Measurements from ENCODE around the gene C1orf116.

Gene C1orf116

DNA sequence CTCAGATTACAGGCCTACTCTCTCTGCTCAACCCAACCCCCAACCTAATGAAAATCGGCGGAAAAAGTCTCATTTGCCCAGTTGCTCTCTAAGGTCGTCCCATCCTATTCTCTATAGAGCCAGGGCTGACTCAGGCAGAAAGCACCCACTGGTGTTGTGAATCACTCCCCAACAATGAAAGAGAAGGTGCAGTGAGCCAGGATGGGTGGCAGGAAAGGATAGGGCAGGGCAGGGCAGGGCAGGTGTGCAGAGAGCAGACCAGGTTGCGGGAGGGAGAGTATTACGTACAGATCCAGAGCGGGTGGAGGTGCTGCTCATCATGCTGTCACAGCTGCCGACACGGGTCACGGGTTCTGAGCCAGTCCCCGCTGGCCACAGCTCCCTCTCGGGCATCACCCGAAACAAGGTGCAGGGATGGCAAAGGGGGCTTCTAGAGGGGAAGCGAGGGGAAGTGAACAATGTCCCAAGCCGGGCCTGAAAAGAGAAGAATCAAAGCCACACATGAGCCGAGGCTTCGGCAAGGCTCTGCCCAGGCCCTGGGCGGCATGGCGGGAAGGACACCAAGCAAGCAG is 5.3 kb downstream of the C1orf116 start:
- DNase-seq (ENCODE audit: low read depth): no peak
- H3K4me3 ChIP-seq (ENCODE audit: control insufficient read depth, low read depth, low read length): no peak overlapping the region

DNA sequence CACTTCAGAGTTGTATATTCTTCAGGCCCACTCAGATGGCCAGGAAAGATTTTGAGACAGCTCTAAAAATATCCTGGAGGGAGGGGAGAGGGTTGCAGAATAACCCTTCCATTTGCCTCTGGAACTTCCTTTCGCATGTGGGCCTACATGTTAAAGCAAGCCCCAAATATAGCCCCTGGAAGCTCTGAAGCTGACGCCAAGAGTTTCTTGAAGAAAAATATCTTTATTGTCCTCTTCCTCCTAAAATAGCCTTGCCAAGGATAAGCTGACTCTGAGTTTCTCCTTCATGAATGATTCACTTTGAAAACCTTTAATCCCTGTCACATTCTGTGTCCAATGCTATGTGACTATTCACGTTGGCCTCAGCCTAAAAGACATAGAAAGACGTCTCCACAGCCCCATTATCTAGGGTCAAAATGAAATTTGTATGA is 6.4 kb downstream of the C1orf116 start:
- H3K4me3 ChIP-seq (ENCODE audit: control insufficient read depth, low read depth, low read length): no peak overlapping the region
- TF ChIP-seq, protein P1, sequence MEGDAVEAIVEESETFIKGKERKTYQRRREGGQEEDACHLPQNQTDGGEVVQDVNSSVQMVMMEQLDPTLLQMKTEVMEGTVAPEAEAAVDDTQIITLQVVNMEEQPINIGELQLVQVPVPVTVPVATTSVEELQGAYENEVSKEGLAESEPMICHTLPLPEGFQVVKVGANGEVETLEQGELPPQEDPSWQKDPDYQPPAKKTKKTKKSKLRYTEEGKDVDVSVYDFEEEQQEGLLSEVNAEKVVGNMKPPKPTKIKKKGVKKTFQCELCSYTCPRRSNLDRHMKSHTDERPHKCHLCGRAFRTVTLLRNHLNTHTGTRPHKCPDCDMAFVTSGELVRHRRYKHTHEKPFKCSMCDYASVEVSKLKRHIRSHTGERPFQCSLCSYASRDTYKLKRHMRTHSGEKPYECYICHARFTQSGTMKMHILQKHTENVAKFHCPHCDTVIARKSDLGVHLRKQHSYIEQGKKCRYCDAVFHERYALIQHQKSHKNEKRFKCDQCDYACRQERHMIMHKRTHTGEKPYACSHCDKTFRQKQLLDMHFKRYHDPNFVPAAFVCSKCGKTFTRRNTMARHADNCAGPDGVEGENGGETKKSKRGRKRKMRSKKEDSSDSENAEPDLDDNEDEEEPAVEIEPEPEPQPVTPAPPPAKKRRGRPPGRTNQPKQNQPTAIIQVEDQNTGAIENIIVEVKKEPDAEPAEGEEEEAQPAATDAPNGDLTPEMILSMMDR (IDR thresholded peaks at IDR 0.05; ENCODE audit: control insufficient read depth, insufficient read depth, low read depth, low read length, missing control alignments): no peak
- no peak for DNase-seq (ENCODE audit: low read depth)

More for the DNA sequence above, 5.3 kb downstream of the C1orf116 start:
- TF ChIP-seq, protein P1 (IDR thresholded peaks at IDR 0.05; ENCODE audit: control insufficient read depth, insufficient read depth, low read depth, low read length, missing control alignments): no peak

DNA sequence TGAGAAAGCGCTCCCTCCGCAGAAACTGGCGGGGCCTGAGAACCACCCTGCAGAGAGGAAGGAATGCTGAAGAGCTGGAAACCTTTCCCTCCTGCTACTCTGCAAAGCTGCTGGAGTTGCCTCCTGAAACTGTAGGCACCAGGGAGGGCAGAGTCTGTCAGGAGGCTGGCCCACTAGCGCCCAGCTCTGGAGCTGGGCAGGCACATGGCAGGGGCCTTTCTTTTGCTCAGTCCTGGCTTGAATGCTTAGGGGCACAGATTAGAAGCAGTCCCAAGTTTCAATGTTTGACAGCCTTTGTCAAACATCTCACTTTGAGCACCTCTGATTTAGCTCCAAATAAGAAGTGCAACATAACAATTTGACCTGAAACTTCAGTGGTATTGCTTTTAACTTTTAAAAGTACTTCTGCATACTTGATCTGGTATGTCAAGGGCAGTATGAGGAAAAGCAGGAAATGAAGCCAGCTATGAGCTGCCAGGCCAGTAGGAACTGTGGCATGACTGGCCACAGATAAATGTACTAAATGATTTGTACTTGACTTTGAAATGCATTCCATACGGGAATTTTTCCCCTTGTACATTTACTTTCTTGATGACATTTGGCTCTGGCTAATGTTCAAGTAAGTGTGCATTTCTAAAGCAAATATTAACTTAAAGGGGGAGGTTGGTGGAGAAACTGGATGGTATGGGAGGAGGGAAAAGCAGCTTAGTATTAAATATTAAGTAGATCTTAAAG is 7.2 kb downstream of the C1orf116 start:
- no peak for DNase-seq (ENCODE audit: low read depth)
- no peak overlapping the region for H3K4me3 ChIP-seq (ENCODE audit: control insufficient read depth, low read depth, low read length)

DNA sequence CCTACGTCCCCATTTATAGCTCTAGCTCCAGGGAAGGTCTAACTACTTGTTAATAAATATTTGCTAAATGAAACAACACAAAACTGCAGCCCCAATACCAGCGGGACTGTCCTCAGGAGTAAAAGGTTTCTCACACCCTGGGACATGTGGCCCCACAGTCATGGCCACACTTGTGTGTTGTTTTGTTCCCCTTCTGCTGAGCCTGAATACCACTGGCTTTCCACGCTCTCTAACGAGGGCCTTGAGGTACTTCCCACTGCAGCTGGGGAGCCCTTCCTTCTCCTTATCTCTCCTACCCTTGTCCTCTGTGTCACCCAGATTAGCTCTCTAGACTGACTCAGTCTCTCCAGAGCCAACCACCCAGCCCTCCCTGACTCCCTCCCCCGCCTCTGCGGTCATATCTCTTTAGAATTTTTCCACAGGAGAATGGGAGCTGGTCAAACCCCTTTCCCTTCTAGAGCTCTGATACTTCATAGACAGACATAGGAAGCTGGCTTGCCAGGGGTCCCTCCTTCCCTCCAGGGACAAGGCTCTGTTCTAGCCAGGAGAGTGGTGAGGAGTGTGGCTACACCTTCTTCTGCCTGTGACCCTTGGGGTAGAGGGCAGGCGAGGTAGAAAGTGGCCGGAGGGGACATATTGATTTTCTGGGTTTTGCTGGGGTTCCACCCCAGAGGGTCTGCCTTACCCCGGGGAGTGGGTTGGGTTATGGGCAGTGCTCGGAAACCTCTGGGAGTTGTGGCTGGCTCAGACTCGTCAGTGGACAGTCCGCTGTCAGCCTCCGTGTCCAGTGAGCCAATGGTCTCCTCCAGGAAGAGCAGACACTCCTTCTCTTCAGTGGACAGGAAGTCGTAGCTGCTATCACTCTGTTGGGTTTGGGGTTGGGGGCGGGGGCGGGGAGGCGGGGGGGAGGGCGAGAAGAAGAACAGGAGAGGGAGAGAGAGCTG is 8.1 kb downstream of the C1orf116 start:
- DNase-seq (ENCODE audit: low read depth): no peak
- no peak overlapping the region for H3K4me3 ChIP-seq (ENCODE audit: control insufficient read depth, low read depth, low read length)
- TF ChIP-seq, protein P1 (IDR thresholded peaks at IDR 0.05; ENCODE audit: control insufficient read depth, insufficient read depth, low read depth, low read length, missing control alignments): no peak

More for the DNA sequence above, 7.2 kb downstream of the C1orf116 start:
- TF ChIP-seq, protein P1 (IDR thresholded peaks at IDR 0.05; ENCODE audit: control insufficient read depth, insufficient read depth, low read depth, low read length, missing control alignments): no peak

DNA sequence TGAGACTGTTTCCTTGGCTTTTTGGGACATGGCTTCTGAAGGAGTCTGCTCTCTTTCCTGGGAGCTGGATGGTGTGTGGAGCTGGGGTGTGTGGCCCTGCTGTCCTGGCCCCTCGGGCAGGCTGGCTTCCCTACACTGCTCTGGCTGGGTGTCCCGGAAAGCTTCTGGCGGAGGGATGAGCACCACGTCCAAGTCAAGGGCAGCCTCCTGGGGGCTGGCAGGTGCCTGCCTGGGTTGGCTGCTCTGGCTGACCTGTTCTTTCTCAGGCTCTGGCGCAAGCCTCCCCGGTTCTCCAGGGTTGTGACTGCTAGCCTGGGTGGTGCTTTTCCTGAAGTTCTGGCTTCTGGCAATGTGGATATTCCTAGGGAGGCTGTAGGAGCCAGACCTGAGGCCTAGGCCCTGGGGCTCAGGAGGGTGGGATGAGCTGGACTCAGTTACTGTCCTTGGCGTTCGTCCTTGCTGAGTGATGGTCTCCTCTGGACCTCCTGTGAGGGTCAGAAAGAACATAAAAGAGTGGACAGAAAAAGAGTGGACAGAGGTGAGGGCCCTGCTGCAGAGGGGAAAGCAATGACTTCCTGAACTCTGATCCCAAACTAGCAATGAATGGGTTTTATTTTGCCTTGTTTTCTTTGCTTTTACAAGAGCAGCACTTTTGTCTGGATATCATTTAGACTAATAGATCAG is 9.4 kb downstream of the C1orf116 start:
- TF ChIP-seq, protein P1 (IDR thresholded peaks at IDR 0.05; ENCODE audit: control insufficient read depth, insufficient read depth, low read depth, low read length, missing control alignments): no peak
- no peak for DNase-seq (ENCODE audit: low read depth)
- H3K4me3 ChIP-seq (ENCODE audit: control insufficient read depth, low read depth, low read length): no peak overlapping the region

Measured in AG09309 (cell line).